Activated effector memory CD4-positive, alpha-beta T cell treated with Interleukin-2 at 50 U/mL for 16 hours (primary cell): ENCODE measurements around the gene CORO7.

ENCODE experiments used
- DNase-seq: peaks from one replicate; pipeline ENCODE4 v3.0.0-alpha.2; 2020

Gene CORO7

DNA sequence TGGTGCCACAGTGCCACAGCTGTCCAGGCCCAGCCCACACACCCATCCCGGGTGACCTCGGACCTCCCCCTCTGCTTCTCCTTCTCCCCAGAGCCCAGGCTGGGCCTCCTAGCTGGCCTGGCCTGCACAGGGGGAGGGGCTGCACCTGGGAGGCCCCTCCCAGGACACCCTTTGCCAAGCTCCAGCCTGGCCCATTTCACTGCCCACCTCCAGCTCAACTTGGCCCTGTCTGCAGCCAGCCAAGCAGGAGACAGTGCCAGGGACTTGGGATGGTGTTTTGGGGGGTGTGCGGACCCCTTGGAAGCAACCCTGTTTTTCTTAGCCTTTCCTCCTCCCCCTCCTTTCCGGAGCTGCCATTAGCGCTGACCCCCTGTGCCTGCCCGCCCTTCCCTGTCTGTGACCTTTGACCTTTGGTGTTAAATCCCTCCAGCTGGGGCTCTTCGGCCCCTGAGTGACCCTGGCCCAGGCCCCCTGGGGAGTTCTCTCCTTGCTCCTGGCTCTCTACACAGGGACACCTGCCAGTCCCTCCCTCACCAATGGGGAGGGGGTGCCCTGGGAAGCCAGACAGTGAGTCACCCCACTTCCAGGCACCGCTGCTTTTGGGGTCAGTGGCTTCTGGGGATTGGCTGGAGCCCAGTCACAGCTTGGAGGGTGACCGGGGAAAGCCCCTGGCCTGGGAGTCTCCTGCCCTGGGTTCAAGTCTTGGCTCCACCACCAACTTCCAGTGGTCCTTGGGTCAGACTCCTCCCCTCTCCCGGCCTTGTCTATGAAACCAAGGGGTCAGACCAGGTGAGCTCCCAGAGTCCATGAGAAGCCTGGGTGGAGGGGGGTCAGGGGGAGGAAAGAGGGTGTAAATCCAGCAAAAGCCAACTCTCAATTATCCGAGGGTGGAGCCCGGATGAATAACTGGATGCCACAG, 98.6 kb downstream of the CORO7 start:
- DNase-seq: no peak

- DNase-seq: no peak
These were observed 99.4 kb downstream of the CORO7 start for GRCh38 chr16:4316864-4317531.

DNA sequence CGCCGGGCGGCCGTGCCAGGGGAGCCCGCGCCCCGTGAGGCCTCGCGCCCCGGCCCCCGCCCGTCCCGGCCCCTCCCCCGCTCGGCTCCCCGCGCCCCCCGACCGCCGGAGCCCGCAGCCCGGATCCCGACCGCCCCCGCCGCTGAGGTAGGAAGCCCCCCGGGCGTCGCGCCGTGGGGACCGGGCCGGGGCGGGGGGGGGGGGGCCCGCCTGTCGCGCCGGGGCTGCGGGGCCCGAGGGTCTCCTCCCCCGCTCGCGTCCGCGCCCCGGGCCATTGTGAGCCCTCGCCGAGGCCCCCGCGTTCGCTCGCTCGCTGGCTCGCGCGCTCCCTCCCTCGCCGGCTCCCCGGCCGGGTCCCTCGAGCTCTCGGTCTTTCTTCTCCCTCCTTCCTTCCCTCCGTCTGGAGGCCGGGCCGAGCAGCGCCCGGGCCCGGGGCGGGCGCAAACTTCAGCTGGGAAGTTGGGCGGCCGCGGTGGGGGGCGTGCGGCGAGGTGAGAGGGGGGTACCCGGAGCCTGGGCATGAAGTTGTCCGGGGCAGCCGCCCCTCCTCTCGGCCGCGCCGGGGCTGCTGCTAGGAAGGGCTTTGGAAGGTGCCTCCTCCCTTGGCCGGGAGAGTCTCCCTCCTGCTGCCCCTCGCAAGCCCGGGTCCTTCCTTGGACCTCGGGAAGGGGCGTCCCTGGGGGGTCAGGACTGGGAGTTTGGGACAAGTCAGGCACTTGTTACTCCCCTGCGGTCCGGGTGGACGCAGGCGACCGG, 100.1 kb downstream of the CORO7 start:
- DNase-seq: no peak

GRCh38 chr16:4315186-4316107, 100.9 kb downstream of the CORO7 start, which contains the start of gene GLIS2:
Gene GLIS2, plus strand, starts transcription at chr16:4316067. Its CDS starts 16,214 bp downstream, at chr16:4332281.
- DNase-seq: peak; percentile 5

DNA sequence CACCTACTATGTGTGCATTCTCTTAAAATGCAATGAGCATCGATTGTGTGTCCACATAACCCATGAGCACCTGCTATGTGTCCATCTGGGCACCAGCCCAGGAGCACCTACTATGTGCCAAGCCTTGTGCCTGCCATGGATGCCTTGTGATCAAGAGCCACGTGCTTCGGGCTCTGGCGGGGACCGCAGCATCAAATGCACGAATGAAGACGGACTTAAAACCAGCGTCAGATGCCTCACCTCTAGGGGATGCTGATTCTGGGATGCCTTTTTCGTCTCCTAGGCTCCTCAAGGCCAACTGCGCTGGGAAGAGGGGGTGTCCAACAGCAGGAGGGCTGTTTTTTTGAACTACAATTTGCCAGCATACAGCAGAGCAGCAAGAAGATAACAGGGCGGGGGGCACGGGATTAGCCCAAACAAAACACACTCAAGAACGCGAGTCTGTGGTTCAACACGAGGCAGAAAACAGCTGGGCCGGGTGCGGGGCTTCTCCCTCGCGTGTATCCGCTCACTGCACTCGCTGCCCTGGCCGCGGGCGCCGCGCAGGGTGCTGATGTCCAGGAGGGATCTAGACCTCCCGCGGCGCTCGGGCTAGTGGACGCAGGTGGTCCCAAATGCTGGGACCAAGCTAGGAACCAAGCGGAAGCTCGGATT, 101.7 kb downstream of the CORO7 start:
- DNase-seq: no peak

GRCh38 chr16:4313563-4314531, 102.5 kb downstream of the CORO7 start:
- no peak for DNase-seq

DNA sequence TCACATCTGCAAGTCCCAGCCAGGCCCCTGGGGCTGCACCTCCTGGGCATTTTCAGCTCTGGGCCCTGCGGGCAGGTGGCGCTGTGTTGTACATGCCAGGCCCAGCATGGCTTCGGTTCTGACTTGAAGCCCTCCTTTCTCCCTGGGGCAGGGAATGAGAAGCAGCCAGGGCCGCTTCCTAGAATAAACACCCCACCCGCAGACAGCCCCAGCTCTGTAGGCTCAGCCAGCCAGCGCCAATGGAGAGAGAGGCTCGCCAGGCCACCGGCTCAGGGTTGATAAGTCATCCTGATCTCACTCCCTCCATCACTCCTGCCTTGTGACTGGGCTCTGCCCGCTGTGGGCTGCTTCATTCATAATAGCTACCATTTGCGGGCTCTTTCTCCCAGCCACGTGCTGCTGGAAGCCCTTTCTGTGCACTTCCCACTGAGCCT, 106.5 kb downstream of the CORO7 start:
- DNase-seq: peak; percentile 44

- DNase-seq: no peak
These were observed 107.1 kb downstream of the CORO7 start for GRCh38 chr16:4309102-4309832.

- peak; percentile 95 for DNase-seq
These were observed 109.0 kb downstream of the CORO7 start for GRCh38 chr16:4307215-4308037.

- DNase-seq: peak; percentile 39
These were observed 109.8 kb downstream of the CORO7 start for GRCh38 chr16:4306470-4307214.
